GM19193 (cell line): ENCODE measurements around the gene ITPA.

Experiments used
- POLR2A ChIP-seq: IDR thresholded peaks from 4 replicates; pipeline ENCODE4 v1.6.1; 2011; ENCODE audit not compliant: insufficient read depth, insufficient read length; ENCODE audit errors: extremely low read depth

Gene ITPA

DNA sequence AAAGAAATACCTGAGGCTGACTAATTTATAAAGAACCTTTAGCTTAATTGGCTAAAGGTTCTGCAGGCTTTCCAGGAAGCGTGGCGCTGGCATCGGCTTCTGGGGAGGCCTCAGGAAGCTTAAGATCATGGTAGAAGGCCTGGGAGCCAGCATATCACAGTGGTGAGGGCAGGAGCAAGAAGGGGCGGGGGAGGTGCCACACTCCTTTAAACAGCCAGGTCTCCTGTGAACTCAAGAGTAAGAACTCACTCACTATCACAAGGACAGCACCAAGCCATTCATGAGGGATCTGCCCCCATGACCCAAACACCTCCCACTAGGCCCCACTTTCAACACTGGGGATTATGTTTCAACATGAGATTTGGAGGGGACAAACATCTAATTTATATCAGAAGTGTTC, 64.1 kb downstream of the ITPA start:
- no peak for TF ChIP-seq POLR2A
